ENCODE measurements around the gene SLC4A4.

The SLC4A4 gene

GRCh38 chr4:71537551-71538065 lies 198.8 kb downstream of the SLC4A4 start:
- CTCF ChIA-PET = no interaction called here
- POLR2A ChIA-PET = no interaction called here
- Histone ChIP-seq H3K9me3 (ENCODE audit: control insufficient read depth, insufficient read depth, low read depth, low read length) (no peaks in the 10 kb centered on the region), H3K4me1 (ENCODE audit: control insufficient read depth, insufficient read depth, low read length) (no peaks in the 10 kb centered on the region), H3K36me3 (ENCODE audit: control insufficient read depth in 2 of 2, insufficient read depth in 1 of 2, low read length in 2 of 2) (no peaks in the 10 kb centered on the region), H3K27ac (ENCODE audit: extremely low read depth, low read depth, low read length) (no peak overlapping the region), H3K4me3 (ENCODE audit: low read depth, low read length) (no peak overlapping the region)
- TF ChIP-seq ZFHX2 (tag by site-specific recombination; conservative IDR thresholded peaks at IDR 0.05) (no peak), REPIN1 (tag by site-specific recombination; IDR thresholded peaks at IDR 0.05; ENCODE audit: low read depth) (no peak), ELK4 (IDR thresholded peaks at IDR 0.05; ENCODE audit: borderline replicate concordance, low read depth, low read length) (no peak), ZNF521 (tag by site-specific recombination; IDR thresholded peaks at IDR 0.05) (no peak), HOXC10 (CRISPR knock-in tag; IDR thresholded peaks at IDR 0.05) (no peak), ZBTB49 (tag by site-specific recombination; IDR thresholded peaks at IDR 0.05; ENCODE audit: low read depth) (no peak), GLI2 (tag by site-specific recombination; IDR thresholded peaks at IDR 0.05; ENCODE audit: borderline replicate concordance, low read depth) (no peak), ZBTB17 (tag by site-specific recombination; IDR thresholded peaks at IDR 0.05) (no peak), ZNF426 (tag by site-specific recombination; IDR thresholded peaks at IDR 0.05) (no peak), ZNF791 (tag by site-specific recombination; IDR thresholded peaks at IDR 0.05) (no peak), ZNF138 (tag by site-specific recombination; IDR thresholded peaks at IDR 0.05; ENCODE audit: borderline replicate concordance) (no peak), ZNF394 (tag by site-specific recombination; IDR thresholded peaks at IDR 0.05; ENCODE audit: borderline replicate concordance) (no peak), ZNF654 (tag by site-specific recombination; IDR thresholded peaks at IDR 0.05; ENCODE audit: low read depth) (no peak), TRIM28 (IDR thresholded peaks at IDR 0.05; ENCODE audit: borderline replicate concordance, low read length) (no peak), ZNF335 (tag by site-specific recombination; conservative IDR thresholded peaks at IDR 0.05) (no peak)

GRCh38 chr4:71538528-71538927 lies 199.7 kb downstream of the SLC4A4 start:
- Histone ChIP-seq H3K9me3 (ENCODE audit: control insufficient read depth, insufficient read depth, low read depth, low read length) (no peaks in the 10 kb centered on the region), H3K36me3 (ENCODE audit: control insufficient read depth in 2 of 2, insufficient read depth in 1 of 2, low read length in 2 of 2) (no peaks in the 10 kb centered on the region), H3K4me1 (ENCODE audit: control insufficient read depth, insufficient read depth, low read length) (no peaks in the 10 kb centered on the region), H3K4me3 (ENCODE audit: low read depth, low read length) (no peak overlapping the region), H3K27ac (ENCODE audit: extremely low read depth, low read depth, low read length) (no peak overlapping the region)
- TF ChIP-seq WT1 (tag by site-specific recombination; IDR thresholded peaks at IDR 0.05) (no peak), PATZ1 (tag by site-specific recombination; IDR thresholded peaks at IDR 0.05) (no peak), ZBTB26 (tag by site-specific recombination; optimal IDR thresholded peaks at IDR 0.05) (no peak), OVOL3 (tag by site-specific recombination; IDR thresholded peaks at IDR 0.05) (no peak), ZNF704 (tag by site-specific recombination; IDR thresholded peaks at IDR 0.05) (no peak), ZNF350 (tag by site-specific recombination; IDR thresholded peaks at IDR 0.05) (no peak), ZNF48 (tag by site-specific recombination; IDR thresholded peaks at IDR 0.05) (no peak)
- ChIA-PET CTCF (no interaction called here), POLR2A (no interaction called here)

Measured in HEK293 (cell line).